HepG2 (cell line): Measurements from ENCODE around the gene BOLA3. TPM values are rescaled to one million over a fixed set of nuclear protein-coding genes. Genes with fewer than 3 reads are reported as not detected.

Experiments used
- ATAC-seq: fragments of 200-7000 bp; cut with Tn5 transposase; 3 replicates; pipeline ENCODE4 v1.9.1; 2020; ENCODE audit warnings: mild to moderate bottlenecking, moderate library complexity
- BruUV-seq: library from RNA; stranded (reverse); fragments of 400-500 nt; replicated peaks from 2 replicates; lab custom pipeline; 2021; lab: Mats Ljungman, UMichigan
- CTCF ChIA-PET: fragments of 300-600 bp; formaldehyde crosslinking; extraction: SDS; loops from one replicate; lab custom pipeline; 2021; ENCODE audit warnings: low total read pairs, inconsistent platforms, low intra/inter-chr PET ratio; lab: Yijun Ruan, JAX
- POLR2A ChIA-PET: fragments of 350-600 bp; sonication (Branson Sonifier 250); formaldehyde crosslinking; loops from one replicate; lab custom pipeline; 2020; ENCODE audit warnings: antibody characterized with exemption, inconsistent platforms; lab: Yijun Ruan, JAX
- DNase-seq: peaks from one replicate; pipeline ENCODE4 v3.0.0-alpha.2; 2015; ENCODE audit warnings: low spot score
- FAIRE-seq: peaks from 3 replicates; lab custom pipeline; 2011; peaks lifted over from hg19 to GRCh38; lab: Jason Lieb, UNC
- H2AFZ ChIP-seq: one replicate; pipeline ENCODE4 v1.6.1; 2011; ENCODE audit warnings: low read length, inconsistent platforms
- H3K27ac ChIP-seq: fragments of 300-600 bp; 3 replicates; pipeline ENCODE4 v1.8.0; 2011; ENCODE audit warnings: mixed run types, mild to moderate bottlenecking, mixed read lengths, low read length, inconsistent platforms; ENCODE audit not compliant: insufficient read depth; ENCODE audit errors: extremely low read length
- H3K27me3 ChIP-seq, 2 experiments: fragments of 200-600 bp in 1 of 2; 2 replicates in 1 of 2; 3 replicates in 1 of 2; pipeline versions ENCODE4 v1.6.0 to v1.8.0; 2011; ENCODE audit warnings: low read length in 2 of 2, mild to moderate bottlenecking in 2 of 2, moderate library complexity in 2 of 2, inconsistent platforms in 1 of 2; ENCODE audit not compliant: insufficient read depth in 2 of 2, control insufficient read depth in 1 of 2
- H3K36me3 ChIP-seq, 2 experiments: fragments of 200-600 bp in 1 of 2; replicated peaks in 1 of 2; 2 replicates in 1 of 2; 3 replicates in 1 of 2; pipeline versions ENCODE4 v1.5.1 to v1.8.0; 2011; ENCODE audit warnings: low read length in 2 of 2, inconsistent platforms in 1 of 2; ENCODE audit not compliant: insufficient read depth in 2 of 2, control insufficient read depth in 1 of 2
- H3K4me1 ChIP-seq: 2 replicates; pipeline ENCODE4 v1.5.1; 2012; ENCODE audit warnings: low read length, inconsistent platforms; ENCODE audit not compliant: insufficient read depth
- H3K4me2 ChIP-seq: 2 replicates; pipeline ENCODE4 v1.6.0; 2011; ENCODE audit warnings: low read depth, low read length, inconsistent platforms
- H3K4me3 ChIP-seq, 3 experiments: fragments of 200-600 bp in 1 of 3; sonication (generic), shearing (Covaris generic) in 1 of 3; replicated peaks in 1 of 3; 2 replicates each; pipeline ENCODE4 v1.5.1; 2011 to 2016; ENCODE audit warnings: low read length in 3 of 3, inconsistent platforms in 2 of 3, low read depth in 2 of 3, mild to moderate bottlenecking in 2 of 3, control low read depth in 1 of 3, mixed read lengths in 1 of 3; ENCODE audit not compliant: insufficient read depth in 1 of 3
- H3K79me2 ChIP-seq: one replicate; pipeline ENCODE4 v1.6.1; 2011; ENCODE audit warnings: low read length, inconsistent platforms; ENCODE audit not compliant: insufficient read depth
- H3K9ac ChIP-seq: 2 replicates; pipeline ENCODE4 v1.6.0; 2011; ENCODE audit warnings: mild to moderate bottlenecking, low read depth, low read length, inconsistent platforms; ENCODE audit not compliant: insufficient read depth
- H3K9me3 ChIP-seq: 2 replicates; pipeline ENCODE4 v1.5.1; 2012; ENCODE audit warnings: mild to moderate bottlenecking, low read length
- H4K20me1 ChIP-seq: 2 replicates; pipeline ENCODE4 v1.6.0; 2011; ENCODE audit warnings: inconsistent platforms, mild to moderate bottlenecking, low read length, moderate library complexity; ENCODE audit not compliant: insufficient read depth
- BRCA1 ChIP-seq: sonication (generic); formaldehyde crosslinking; IDR thresholded peaks from 2 replicates; pipeline ENCODE4 v1.4.0; 2020; ENCODE audit warnings: missing genetic modification reagents
- CREB1 ChIP-seq, 2 experiments: fragments of 450-650 bp in 1 of 2; IDR thresholded peaks; 2 replicates each; pipeline ENCODE4 v1.6.1; 2016 to 2017; ENCODE audit warnings: control low read depth in 1 of 2, mild to moderate bottlenecking in 1 of 2, missing compliant biosample characterization in 1 of 2, missing genetic modification characterization in 1 of 2
- HHEX ChIP-seq: IDR thresholded peaks from 2 replicates; pipeline ENCODE4 v1.6.1; 2016; ENCODE audit warnings: control low read depth
- IRX3 ChIP-seq: sonication (generic); formaldehyde crosslinking; IDR thresholded peaks from 2 replicates; pipeline ENCODE4 v1.8.1; 2023; ENCODE audit warnings: mild to moderate bottlenecking, low read depth, missing genetic modification reagents, borderline replicate concordance
- ISX ChIP-seq: sonication (generic); formaldehyde crosslinking; conservative IDR thresholded peaks from 2 replicates; pipeline ENCODE4 v1.5.0; 2020; ENCODE audit warnings: missing genetic modification reagents
- MAZ ChIP-seq, 2 experiments: sonication (generic) in 1 of 2; formaldehyde crosslinking in 1 of 2; IDR thresholded peaks; 2 replicates each; pipeline versions ENCODE4 v1.5.0 to v1.6.1; 2012 to 2020; ENCODE audit warnings: low read depth in 2 of 2, mild to moderate bottlenecking in 2 of 2, borderline replicate concordance in 1 of 2, improper control_type of control experiment in 1 of 2, low read length in 1 of 2, missing genetic modification reagents in 1 of 2, moderate library complexity in 1 of 2
- RARA ChIP-seq: IDR thresholded peaks from 2 replicates; pipeline ENCODE4 v1.6.1; 2016; ENCODE audit warnings: missing genetic modification reagents, missing compliant biosample characterization
- STAG1 ChIP-seq: sonication (generic); formaldehyde crosslinking; IDR thresholded peaks from 2 replicates; pipeline ENCODE4 v1.4.0; 2020; ENCODE audit warnings: missing genetic modification reagents
- TEAD2 ChIP-seq: sonication (generic); formaldehyde crosslinking; IDR thresholded peaks from 2 replicates; pipeline ENCODE4 v1.9.0; 2021; ENCODE audit warnings: missing genetic modification reagents
- TRIM24 ChIP-seq: sonication (generic); formaldehyde crosslinking; IDR thresholded peaks from 2 replicates; pipeline ENCODE4 v1.8.0; 2022; ENCODE audit warnings: mild to moderate bottlenecking, missing genetic modification reagents
- ZNF276 ChIP-seq: sonication (generic); formaldehyde crosslinking; IDR thresholded peaks from 2 replicates; pipeline ENCODE4 v1.4.0; 2020; ENCODE audit warnings: mild to moderate bottlenecking, low read depth, missing genetic modification reagents
- ZNF33B ChIP-seq: sonication (generic); formaldehyde crosslinking; IDR thresholded peaks from 2 replicates; pipeline ENCODE4 v1.5.1; 2020; ENCODE audit warnings: mild to moderate bottlenecking, missing genetic modification reagents
- ZNF790 ChIP-seq: sonication (generic); formaldehyde crosslinking; IDR thresholded peaks from 2 replicates; pipeline ENCODE4 v1.8.0; 2022; ENCODE audit warnings: missing genetic modification reagents, mild to moderate bottlenecking, borderline replicate concordance
- WGBS: methylation state at CpG from one replicate; pipeline ENCODE4 v1.1.6; 2017; ENCODE audit warnings: low lambda C conversion rate; 5-methylcytosine and 5-hydroxymethylcytosine counted together
- in situ Hi-C: cut with HindIII; loops from 2 replicates; pipeline ENCODE4 v1.10.0; 2017; ENCODE audit warnings: low pct_unique_long_range_greater_than_20kb; ENCODE audit not compliant: extremely low pct_ligation_motif_present
- intact Hi-C: fragments of 100-400 bp; cut with micrococcal nuclease; formaldehyde crosslinking; loops from one replicate; pipeline ENCODE4 v1.10.0; 2022; ENCODE audit not compliant: unreplicated experiment
- polyA plus RNA-seq, 8 experiments: library from polyadenylated mRNA; depleted of rRNA in 3 of 8; stranded (reverse) in 7 of 8; unstranded in 1 of 8; fragments of >200 nt; fragmentation: Illumina TruSeq in 4 of 8; extraction: Trizol in 4 of 8; gene quantifications; 2 replicates each; pipeline versions ENCODE4 v1.2.1 to v1.2.3, GENCODE V29; 2011 to 2016; ENCODE audit warnings: low read depth in 4 of 8, missing spikeins in 1 of 8, mixed read lengths in 1 of 8; ENCODE audit not compliant: insufficient read depth in 1 of 8
- total RNA-seq, 5 experiments: library from RNA; depleted of rRNA; stranded (reverse); fragments of >200 nt; fragmentation: Illumina TruSeq; extraction: Trizol; gene quantifications; 2 replicates each; pipeline ENCODE4 v1.2.3, GENCODE V29; 2016; ENCODE audit warnings: low read depth in 1 of 5
- TF ChIP-seq, protein P1 (sequence below): sonication (generic); formaldehyde crosslinking; IDR thresholded peaks from 2 replicates; pipeline ENCODE4 v1.4.0; 2020; ENCODE audit warnings: mild to moderate bottlenecking, missing genetic modification reagents

The BOLA3 gene
- total and polyA plus RNA-seq, 2 of the 13 experiments (the other 11 are each of a cell fraction or from before 2014, with no cell fraction given) = 89.7 to 170 TPM

DNA sequence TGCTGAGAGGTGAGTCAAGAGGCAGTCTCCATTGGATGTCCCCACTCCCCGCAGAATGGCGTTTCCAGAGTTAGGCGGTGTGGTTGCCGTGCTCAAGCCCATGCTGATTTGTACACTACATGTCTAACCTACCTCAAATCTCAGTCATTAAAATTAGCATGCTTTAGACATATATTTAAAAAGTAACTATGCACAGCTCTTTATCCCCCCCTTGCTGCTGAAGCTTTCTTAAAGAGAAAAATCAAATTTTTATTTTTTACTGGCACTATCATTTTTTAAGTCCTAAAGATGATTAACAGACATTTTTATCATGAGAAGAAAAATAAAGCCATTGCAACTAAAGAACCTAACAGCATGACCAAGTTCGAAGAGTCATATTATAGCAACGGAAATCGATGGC is 42.9 kb downstream of the BOLA3 start:
- ChIA-PET POLR2A (interaction anchor here (0.9 to 1.3 kb wide), 2 partner anchors 15 kb away, joined by 3 to 4 read pairs; no protein-coding TSS in a partner anchor), CTCF (no interaction called here)
- in situ Hi-C loops (no loop called here), intact Hi-C loops (no loop called here)
- no TSS peak for BruUV-seq
- peaks cover 19 to 40% of the 10 kb centered on the region in 2 experiments for H3K36me3 ChIP-seq
- H3K27ac ChIP-seq = no peak overlapping the region
- TF ChIP-seq TEAD2 (CRISPR knock-in tag) = no peak
- peak; percentile 22; the same call in 1 of the 2 replicates for TF ChIP-seq STAG1 (CRISPR knock-in tag)
- no peaks in the 10 kb centered on the region for H3K27me3 ChIP-seq
- H3K79me2 ChIP-seq = no peaks in the 10 kb centered on the region
- FAIRE-seq (no peak), DNase-seq (no peak), ATAC-seq (no peak)
- no peak overlapping the region for H3K4me3 ChIP-seq
- H3K9ac ChIP-seq = no peak overlapping the region
- H3K9me3 ChIP-seq = no peaks in the 10 kb centered on the region
- H3K4me2 ChIP-seq = no peak overlapping the region
- H2AFZ ChIP-seq = no peak overlapping the region
- H3K4me1 ChIP-seq = no peaks in the 10 kb centered on the region
- WGBS = 90% methylated on average over 7 of the region's 7 CpGs
- H4K20me1 ChIP-seq = no peaks in the 10 kb centered on the region

DNA sequence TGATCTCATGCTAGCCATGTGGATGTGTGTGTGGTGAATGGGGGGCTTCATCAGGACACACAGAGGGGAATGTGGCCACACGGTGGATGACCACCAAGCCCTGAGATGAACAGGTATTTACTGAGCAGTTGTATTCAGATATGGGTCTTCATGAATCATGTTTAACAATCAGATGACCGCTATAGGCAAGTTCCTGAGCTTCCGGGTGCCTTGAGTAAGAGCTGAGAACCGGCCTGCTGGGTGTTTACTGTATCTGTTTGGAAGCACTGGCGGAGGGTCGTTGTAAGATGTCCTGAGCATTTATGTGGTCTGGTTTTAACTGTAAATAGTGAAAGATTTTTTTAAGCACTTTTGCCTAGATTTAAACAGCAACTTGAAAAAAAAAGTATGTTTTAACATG is 43.9 kb downstream of the BOLA3 start:
- Histone ChIP-seq H3K79me2 (no peaks in the 10 kb centered on the region), H4K20me1 (no peaks in the 10 kb centered on the region), H3K36me3 (peaks cover 28 to 51% of the 10 kb centered on the region in 2 experiments), H2AFZ (no peak overlapping the region), H3K27me3 (no peaks in the 10 kb centered on the region), H3K4me2 (no peak overlapping the region), H3K4me1 (no peaks in the 10 kb centered on the region), H3K9ac (no peak overlapping the region), H3K9me3 (no peaks in the 10 kb centered on the region), H3K27ac (no peak overlapping the region), H3K4me3 (no peak overlapping the region)
- no peak for FAIRE-seq
- CTCF ChIA-PET = no interaction called here
- no peak for DNase-seq
- 91% methylated on average over 6 of the region's 6 CpGs for WGBS
- POLR2A ChIA-PET = interaction anchor here (1.3 kb wide), 1 partner anchor 17 kb away, joined by 4 read pairs; no protein-coding TSS in a partner anchor
- in situ Hi-C loops = no loop called here
- intact Hi-C loops = no loop called here
- no peak for ATAC-seq
- BruUV-seq = no TSS peak
- no peak for TF ChIP-seq HHEX
- TF ChIP-seq MAZ (IDR thresholded peaks at IDR 0.05; ENCODE audit: borderline replicate concordance, low read depth, low read length) = no peak
- TF ChIP-seq MAZ (CRISPR knock-in tag; IDR thresholded peaks at IDR 0.05; ENCODE audit: low read depth) = no peak
- no peak for TF ChIP-seq BRCA1 (CRISPR knock-in tag)
- TF ChIP-seq RARA (CRISPR knock-in tag) = no peak
- no peak for TF ChIP-seq ISX (CRISPR knock-in tag)
- no peak for TF ChIP-seq CREB1 (IDR thresholded peaks at IDR 0.05)
- no peak for TF ChIP-seq CREB1 (CRISPR knock-in tag; IDR thresholded peaks at IDR 0.05)
- TF ChIP-seq ZNF33B (CRISPR knock-in tag) = no peak
- TF ChIP-seq, protein P1, sequence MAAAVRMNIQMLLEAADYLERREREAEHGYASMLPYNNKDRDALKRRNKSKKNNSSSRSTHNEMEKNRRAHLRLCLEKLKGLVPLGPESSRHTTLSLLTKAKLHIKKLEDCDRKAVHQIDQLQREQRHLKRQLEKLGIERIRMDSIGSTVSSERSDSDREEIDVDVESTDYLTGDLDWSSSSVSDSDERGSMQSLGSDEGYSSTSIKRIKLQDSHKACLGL = no peak
- TF ChIP-seq TRIM24 (CRISPR knock-in tag) = no peak
- TF ChIP-seq ZNF790 (CRISPR knock-in tag) = no peak
- no peak for TF ChIP-seq ZNF276
- no peak for TF ChIP-seq IRX3
